B cell (primary cell): ENCODE measurements around the gene C10orf143. TPM values are rescaled to one million over a fixed set of nuclear protein-coding genes. Genes with fewer than 3 reads are reported as not detected.
"Not testable (repeated sequence)": the region's sequence is repeated elsewhere in the genome, so short reads cannot be mapped to it uniquely, and the experiment has no call there.

Source experiments
- ATAC-seq: fragments of 200-7000 bp; cut with Tn5 transposase; one replicate; pipeline ENCODE4 v1.10.0; 2021; ENCODE audit warnings: low read depth, mild to moderate bottlenecking, moderate number of reproducible peaks, moderate library complexity
- CTCF ChIA-PET: fragments of 350-600 bp; sonication (Branson Sonifier 250); formaldehyde crosslinking; loops from one replicate; lab custom pipeline; 2021; ENCODE audit warnings: antibody characterized with exemption, inconsistent platforms; lab: Charles Lee
- POLR2A ChIA-PET: fragments of 350-600 bp; sonication (Branson Sonifier 250); formaldehyde crosslinking; loops from one replicate; lab custom pipeline; 2021; ENCODE audit warnings: antibody characterized with exemption; lab: Charles Lee
- DNase-seq: peaks from one replicate; pipeline ENCODE4 v3.0.0; 2013
- H2AFZ ChIP-seq: 2 replicates; pipeline ENCODE4 v1.6.1; 2012; ENCODE audit warnings: mild to moderate bottlenecking, low read depth, low read length; ENCODE audit not compliant: insufficient read depth, poor library complexity, severe bottlenecking
- H3K27ac ChIP-seq, 2 donors: 1 replicate in 1 of 2; 2 replicates in 1 of 2; pipeline ENCODE4 v1.5.1; 2012 to 2013; ENCODE audit warnings: low read length in 2 of 2, mild to moderate bottlenecking in 2 of 2, moderate library complexity in 1 of 2
- H3K27me3 ChIP-seq, 4 experiments: fragments of 200-600 bp in 1 of 4; sonication (generic) in 1 of 4; replicated peaks in 1 of 4; 1 replicate in 2 of 4; 2 replicates in 2 of 4; pipeline versions ENCODE4 v1.6.1 to v1.7.0; 2013 to 2016; ENCODE audit warnings: low read length in 3 of 4, mild to moderate bottlenecking in 2 of 4, mixed read lengths in 1 of 4, moderate library complexity in 1 of 4; ENCODE audit not compliant: insufficient read depth in 4 of 4, control insufficient read depth in 3 of 4; ENCODE audit errors: control extremely low read depth in 1 of 4
- H3K36me3 ChIP-seq, 2 experiments: replicated peaks in 1 of 2; 1 replicate in 1 of 2; 2 replicates in 1 of 2; pipeline versions ENCODE4 v1.6.1 to v1.7.1; 2013; ENCODE audit warnings: low read length in 1 of 2; ENCODE audit not compliant: insufficient read depth in 2 of 2, control insufficient read depth in 1 of 2; ENCODE audit errors: control extremely low read depth in 1 of 2, extremely low read depth in 1 of 2
- H3K4me1 ChIP-seq, 2 donors: fragments of 200-600 bp in 1 of 2; sonication (generic) in 1 of 2; 1 replicate in 1 of 2; 2 replicates in 1 of 2; pipeline versions ENCODE4 v1.5.1 to v1.6.1; 2013 to 2017; ENCODE audit warnings: low read length in 2 of 2; ENCODE audit not compliant: control insufficient read depth in 2 of 2, insufficient read depth in 2 of 2
- H3K4me2 ChIP-seq: replicated peaks from 2 replicates; pipeline ENCODE3; 2012; ENCODE audit warnings: mild to moderate bottlenecking, low read depth, low read length; ENCODE audit not compliant: poor library complexity, severe bottlenecking
- H3K4me3 ChIP-seq, 5 experiments: fragments of 200-600 bp in 1 of 5; sonication (generic) in 1 of 5; 1 replicate in 3 of 5; 2 replicates in 2 of 5; pipeline versions ENCODE4 v1.5.1 to v1.7.0; 2011 to 2016; ENCODE audit warnings: low read length in 4 of 5, mild to moderate bottlenecking in 4 of 5, low read depth in 2 of 5, control low read depth in 1 of 5, moderate library complexity in 1 of 5; ENCODE audit not compliant: insufficient read depth in 1 of 5; ENCODE audit errors: control extremely low read depth in 1 of 5, extremely low read depth in 1 of 5
- H3K79me2 ChIP-seq: fragments of 200-600 bp; sonication (generic); one replicate; pipeline ENCODE4 v1.6.0; 2016; ENCODE audit warnings: low read length; ENCODE audit not compliant: control insufficient read depth, insufficient read depth
- H3K9ac ChIP-seq: fragments of 200-600 bp; sonication (generic); 2 replicates; pipeline ENCODE4 v1.6.1; 2017; ENCODE audit warnings: mild to moderate bottlenecking, low read length, moderate library complexity
- H3K9me3 ChIP-seq, 3 donors: one replicate each; pipeline versions ENCODE4 v1.6.1 to v1.7.1; 2013; ENCODE audit warnings: low read length in 2 of 3; ENCODE audit not compliant: control insufficient read depth in 2 of 3, insufficient read depth in 1 of 3; ENCODE audit errors: control extremely low read depth in 1 of 3
- H4K20me1 ChIP-seq: 2 replicates; pipeline ENCODE4 v1.6.0; 2012; ENCODE audit warnings: mild to moderate bottlenecking, low read length; ENCODE audit not compliant: insufficient read depth, control insufficient read depth, poor library complexity, severe bottlenecking
- H3K27ac Mint-ChIP-seq: one replicate; pipeline ENCODE4 v1.8.0; 2021; ENCODE audit warnings: mixed read lengths
- H3K27me3 Mint-ChIP-seq: one replicate; pipeline ENCODE4 v1.8.0; 2021; ENCODE audit warnings: mixed read lengths
- H3K4me1 Mint-ChIP-seq: one replicate; pipeline ENCODE4 v1.8.0; 2021; ENCODE audit warnings: mixed read lengths
- H3K4me3 Mint-ChIP-seq: one replicate; pipeline ENCODE4 v1.8.0; 2021; ENCODE audit warnings: mixed read lengths
- H3K9me3 Mint-ChIP-seq: one replicate; pipeline ENCODE4 v1.8.0; 2022; ENCODE audit warnings: mixed read lengths; ENCODE audit not compliant: insufficient read depth
- EZH2 ChIP-seq: IDR thresholded peaks from 2 replicates; pipeline ENCODE4 v1.6.1; 2012; ENCODE audit warnings: borderline replicate concordance, low read depth, mild to moderate bottlenecking, moderate library complexity, low read length; ENCODE audit not compliant: insufficient read depth, poor library complexity, severe bottlenecking
- WGBS: methylation state at CpG from one replicate; pipeline ENCODE4 v1.1.5; 2013; ENCODE audit warnings: missing lambda C conversion rate; ENCODE audit not compliant: insufficient coverage; 5-methylcytosine and 5-hydroxymethylcytosine counted together
- intact Hi-C: fragments of 100-400 bp; cut with micrococcal nuclease; formaldehyde crosslinking; loops from one replicate; pipeline ENCODE4 v1.10.0; 2022
- polyA plus RNA-seq: library from polyadenylated mRNA; depleted of rRNA; stranded (reverse); fragments of >200 nt; gene quantifications from 2 replicates; pipeline ENCODE4 v1.2.3, GENCODE V29; 2012
- total RNA-seq, 2 donors: library from RNA; stranded (reverse); fragments of 120-200 nt in 1 of 2; gene quantifications; 1 replicate in 1 of 2; 2 replicates in 1 of 2; pipeline versions ENCODE4 v1.2.3 to v1.2.4, GENCODE V29; 2013 to 2022
- TF ChIP-seq, protein P1 (sequence below): fragments of 200-600 bp; IDR thresholded peaks from one replicate; pipeline ENCODE4 v1.8.0; 2022; ENCODE audit warnings: antibody characterized with exemption, mild to moderate bottlenecking

C10orf143 gene
- total and polyA plus RNA-seq, 2 donors (not counting 1 experiment from before 2014, with no cell fraction given), result 9.1 to 12.8 TPM

GRCh38 chr10:130024779-130025325 lies 85.8 kb downstream of the C10orf143 start:
- H3K4me1 Mint-ChIP-seq, result no peaks in the 10 kb centered on the region
- H3K4me3 Mint-ChIP-seq, result no peak overlapping the region
- Histone ChIP-seq H3K79me2 (no peaks in the 10 kb centered on the region), H4K20me1 (no peaks in the 10 kb centered on the region), H3K36me3 (no peaks in the 10 kb centered on the region), H3K4me2 (no peak overlapping the region), H2AFZ (no peak overlapping the region), H3K9ac (no peak overlapping the region), H3K9me3 (no peaks in the 10 kb centered on the region), H3K27ac (no peak overlapping the region), H3K27me3 (no peaks in the 10 kb centered on the region), H3K4me3 (no peak overlapping the region), H3K4me1 (no peaks in the 10 kb centered on the region)
- no peak overlapping the region for H3K27ac Mint-ChIP-seq
- intact Hi-C loops, result no loop called here
- 89% methylated on average over 11 of the region's 12 CpGs for WGBS
- CTCF ChIA-PET, result no interaction called here
- POLR2A ChIA-PET, result no interaction called here
- H3K9me3 Mint-ChIP-seq, result no peaks in the 10 kb centered on the region
- DNase-seq (no peak), ATAC-seq (no peak)
- no peaks in the 10 kb centered on the region for H3K27me3 Mint-ChIP-seq
- TF ChIP-seq, protein P1, sequence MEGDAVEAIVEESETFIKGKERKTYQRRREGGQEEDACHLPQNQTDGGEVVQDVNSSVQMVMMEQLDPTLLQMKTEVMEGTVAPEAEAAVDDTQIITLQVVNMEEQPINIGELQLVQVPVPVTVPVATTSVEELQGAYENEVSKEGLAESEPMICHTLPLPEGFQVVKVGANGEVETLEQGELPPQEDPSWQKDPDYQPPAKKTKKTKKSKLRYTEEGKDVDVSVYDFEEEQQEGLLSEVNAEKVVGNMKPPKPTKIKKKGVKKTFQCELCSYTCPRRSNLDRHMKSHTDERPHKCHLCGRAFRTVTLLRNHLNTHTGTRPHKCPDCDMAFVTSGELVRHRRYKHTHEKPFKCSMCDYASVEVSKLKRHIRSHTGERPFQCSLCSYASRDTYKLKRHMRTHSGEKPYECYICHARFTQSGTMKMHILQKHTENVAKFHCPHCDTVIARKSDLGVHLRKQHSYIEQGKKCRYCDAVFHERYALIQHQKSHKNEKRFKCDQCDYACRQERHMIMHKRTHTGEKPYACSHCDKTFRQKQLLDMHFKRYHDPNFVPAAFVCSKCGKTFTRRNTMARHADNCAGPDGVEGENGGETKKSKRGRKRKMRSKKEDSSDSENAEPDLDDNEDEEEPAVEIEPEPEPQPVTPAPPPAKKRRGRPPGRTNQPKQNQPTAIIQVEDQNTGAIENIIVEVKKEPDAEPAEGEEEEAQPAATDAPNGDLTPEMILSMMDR, result no peak
- no peak for TF ChIP-seq EZH2

GRCh38 chr10:130024326-130024725 lies 86.3 kb downstream of the C10orf143 start:
- H3K27me3 ChIP-seq, H3K9ac ChIP-seq, H3K36me3 ChIP-seq, H3K27me3 Mint-ChIP-seq, H3K4me2 ChIP-seq, intact Hi-C loops, CTCF ChIA-PET, H3K9me3 ChIP-seq, H2AFZ ChIP-seq, H3K4me3 Mint-ChIP-seq, POLR2A ChIA-PET, H3K9me3 Mint-ChIP-seq, H3K27ac ChIP-seq, H3K79me2 ChIP-seq, DNase-seq, H4K20me1 ChIP-seq, ATAC-seq, H3K4me1 ChIP-seq, H3K4me3 ChIP-seq, H3K4me1 Mint-ChIP-seq, H3K27ac Mint-ChIP-seq: not testable (repeated sequence)
- whole genome bisulfite sequencing, result 96% methylated on average over 8 of the region's 8 CpGs
